ENCODE measurements around the gene CCT4. TPM values are rescaled to one million over a fixed set of nuclear protein-coding genes. Genes with fewer than 3 reads are reported as not detected.
"Not testable (repeated sequence)": the region's sequence is repeated elsewhere in the genome, so short reads cannot be mapped to it uniquely, and the experiment has no call there.

Gene CCT4
- total RNA-seq, 2 donors from 2014 or later: 96.8 to 110 TPM

- DNase-seq (no peak), ATAC-seq (peak in 1 of 2 donors; percentile 12)
- intact Hi-C loops (cut with DNase I): no loop called here
Measured at GRCh38 chr2:61887717-61888266, 664 bp downstream of the CCT4 start.

DNA sequence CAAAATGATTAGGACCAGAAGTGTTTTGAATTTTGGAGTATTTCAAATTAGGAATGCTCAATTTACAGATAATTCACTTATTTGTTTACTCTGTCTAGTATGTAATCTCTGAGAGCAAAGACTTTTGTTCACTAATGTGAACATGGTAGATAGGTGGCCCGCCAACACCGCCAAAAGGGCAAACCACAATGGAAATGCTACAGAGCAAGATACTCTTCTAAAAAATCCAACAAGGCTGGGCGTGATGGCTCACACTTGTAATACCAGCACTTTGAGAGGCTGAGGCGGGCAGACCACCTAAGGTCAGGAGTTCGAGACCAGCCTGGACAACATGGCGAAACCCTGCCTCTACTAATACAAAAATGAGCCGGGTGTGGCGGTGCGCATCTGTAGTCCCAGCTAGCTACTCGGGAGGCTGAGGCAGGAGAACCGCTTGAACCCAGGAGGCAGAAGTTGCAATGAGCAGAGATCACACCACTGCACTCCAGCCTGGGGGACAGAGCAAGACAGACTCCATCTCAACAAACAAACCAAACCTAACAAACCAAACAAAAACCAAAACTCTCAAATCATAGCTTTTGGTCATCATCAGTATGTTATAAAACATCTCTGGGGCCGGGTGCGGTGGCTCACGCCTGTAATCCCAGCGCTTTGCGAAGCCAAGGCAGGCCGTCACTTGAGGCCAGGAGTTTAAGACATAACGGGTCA lies 2.4 kb downstream of the CCT4 start:
- ATAC-seq: no peak
- no peak for DNase-seq
- intact Hi-C loops (cut with DNase I): no loop called here

GRCh38 chr2:61882850-61883249 lies 5.6 kb downstream of the CCT4 start:
- DNase-seq: no peak

DNA sequence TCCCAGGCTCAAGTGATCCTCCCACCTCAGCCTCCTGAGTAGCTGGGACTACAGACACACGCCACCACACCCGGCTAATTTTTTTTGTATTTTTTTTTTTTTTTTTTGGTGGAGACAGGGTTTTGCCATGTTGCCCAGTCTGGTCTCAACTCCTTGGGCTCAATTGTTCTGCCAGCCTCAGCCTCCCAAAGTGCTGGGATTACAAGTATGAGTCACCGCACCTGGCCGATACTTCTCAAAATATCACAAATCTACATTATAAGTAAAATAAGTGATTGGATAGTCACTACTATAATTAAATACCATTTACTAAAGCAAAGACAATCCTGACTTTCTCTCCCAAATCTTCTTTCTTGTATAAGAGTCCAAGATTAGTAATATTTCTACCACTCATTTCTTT lies 9.1 kb downstream of the CCT4 start:
- ATAC-seq; intact Hi-C loops (cut with DNase I); DNase-seq: not testable (repeated sequence)

More at GRCh38 chr2:61882850-61883249, 5.6 kb downstream of the CCT4 start:
- intact Hi-C loops (cut with DNase I): no loop called here
- ATAC-seq: no peak

DNA sequence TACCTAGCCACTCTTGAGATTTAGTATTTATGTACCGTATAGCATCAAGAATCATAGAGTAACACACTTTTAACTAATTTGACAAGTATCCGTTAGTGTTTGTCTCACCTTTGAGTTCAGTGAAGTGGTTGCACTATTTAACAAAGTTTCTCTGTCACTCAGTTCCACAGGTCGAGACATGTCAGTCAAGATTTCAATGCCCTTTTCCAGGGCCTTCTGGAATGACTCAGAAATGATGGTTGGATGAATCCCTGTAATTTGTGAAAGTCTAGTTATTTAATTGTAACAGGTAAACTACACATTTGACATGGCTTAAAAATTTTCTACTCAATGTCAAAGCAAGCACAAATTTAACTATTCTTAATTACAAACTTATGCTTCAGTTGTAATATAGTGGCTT lies 9.7 kb downstream of the CCT4 start:
- DNase-seq (no peak), ATAC-seq (no peak)
- intact Hi-C loops (cut with DNase I): no loop called here

GRCh38 chr2:61877571-61878245 lies 10.7 kb downstream of the CCT4 start:
- ATAC-seq: no peak
- no peak for DNase-seq
- intact Hi-C loops (cut with DNase I): no loop called here

GRCh38 chr2:61876400-61876799 lies 12.1 kb downstream of the CCT4 start:
- intact Hi-C loops (cut with DNase I): no loop called here
- ATAC-seq (no peak), DNase-seq (no peak)

- ATAC-seq; intact Hi-C loops (cut with DNase I); DNase-seq: not testable (repeated sequence)
Measured at GRCh38 chr2:61866482-61867089, 21.9 kb downstream of the CCT4 start.

DNA sequence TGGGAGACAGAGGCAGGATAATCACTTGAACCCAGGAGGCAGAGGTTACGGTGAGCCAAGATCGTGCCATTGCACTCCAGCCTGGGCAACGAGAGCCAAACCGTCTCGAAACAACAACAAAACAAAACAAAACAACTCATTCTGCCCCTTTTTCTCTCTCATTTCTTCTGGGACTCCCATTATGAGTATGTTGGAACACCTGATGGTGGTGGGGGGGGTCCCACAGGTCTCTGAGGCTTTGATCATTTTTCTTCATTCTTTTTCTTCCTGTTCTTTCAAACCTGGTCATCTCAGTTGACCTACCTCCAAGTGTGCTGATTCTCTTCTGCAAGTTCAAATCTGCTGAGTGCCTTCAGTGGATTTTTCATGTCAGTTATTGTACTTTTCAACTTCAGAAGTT lies 26.4 kb downstream of the CCT4 start:
- intact Hi-C loops (cut with DNase I): no loop called here
- DNase-seq: no peak
- ATAC-seq: no peak

DNA sequence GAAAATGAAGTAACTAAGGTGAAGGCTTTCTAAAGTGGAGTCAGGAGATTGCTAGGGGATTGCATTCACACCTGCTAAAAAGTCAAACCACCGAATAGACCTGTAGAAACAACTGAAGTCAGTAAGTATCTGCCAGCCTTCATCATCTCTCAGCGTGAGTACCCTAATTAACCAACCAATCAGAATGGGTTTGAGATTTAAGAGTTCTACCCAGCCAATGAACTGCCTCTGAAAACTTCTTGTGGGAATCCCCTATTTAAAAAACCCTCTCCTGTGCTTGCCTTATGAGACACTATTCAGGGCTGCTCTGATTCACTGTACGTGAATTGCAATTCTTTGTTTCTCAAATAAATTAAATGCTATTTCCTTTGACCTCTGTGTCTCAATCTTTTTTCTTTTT lies 31.2 kb downstream of the CCT4 start:
- no peak for DNase-seq
- intact Hi-C loops (cut with DNase I): loop anchor here in 1 of 2 donors (10.0 kb wide), 1 partner anchor 332 kb away; no protein-coding TSS in a partner anchor
- ATAC-seq: no peak

DNA sequence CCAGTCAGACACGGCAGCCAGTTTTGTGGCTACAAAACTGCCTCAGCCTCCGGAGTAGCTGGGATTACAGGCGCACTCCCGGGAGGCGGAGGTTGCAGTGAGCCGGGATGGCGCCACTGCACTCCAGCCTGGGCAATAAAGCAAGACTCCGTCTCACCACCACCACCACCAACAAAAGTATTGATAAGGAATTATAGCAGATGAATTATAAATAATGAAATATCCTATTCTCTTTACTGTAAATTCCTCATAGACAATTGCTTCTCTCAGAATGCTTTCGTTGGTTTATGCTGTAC lies 33.2 kb downstream of the CCT4 start:
- DNase-seq (peak; percentile 21), ATAC-seq (no peak)
- intact Hi-C loops (cut with DNase I): loop anchor here in 1 of 2 donors (10.0 kb wide), 1 partner anchor 330 kb away; no protein-coding TSS in a partner anchor

- DNase-seq (peak; percentile 90), ATAC-seq (peak; percentile 94 to 97)
- intact Hi-C loops (cut with DNase I): loop anchor here in 1 of 2 donors (10.0 kb wide), 1 partner anchor 330 kb away; no protein-coding TSS in a partner anchor
Measured at GRCh38 chr2:61854564-61855317, 33.7 kb downstream of the CCT4 start.

- intact Hi-C loops (cut with DNase I): loop anchor here in 1 of 2 donors (10.0 kb wide), 1 partner anchor 329 kb away; no protein-coding TSS in a partner anchor
- peak; percentile 94 for DNase-seq
- peak; percentile 96 to 97 for ATAC-seq
Measured at GRCh38 chr2:61853847-61854563, 34.5 kb downstream of the CCT4 start, which contains the start of gene FAM161A. Gene FAM161A, minus strand, starts transcription at chr2:61854060. Its CDS starts 19 bp downstream, at chr2:61854041.

GRCh38 chr2:61853086-61853846 lies 35.2 kb downstream of the CCT4 start:
- intact Hi-C loops (cut with DNase I): loop anchor here in 1 of 2 donors (10.0 kb wide), 1 partner anchor 328 kb away; no protein-coding TSS in a partner anchor
- peak; percentile 87 to 92 for ATAC-seq
- DNase-seq: peak; percentile 81

DNA sequence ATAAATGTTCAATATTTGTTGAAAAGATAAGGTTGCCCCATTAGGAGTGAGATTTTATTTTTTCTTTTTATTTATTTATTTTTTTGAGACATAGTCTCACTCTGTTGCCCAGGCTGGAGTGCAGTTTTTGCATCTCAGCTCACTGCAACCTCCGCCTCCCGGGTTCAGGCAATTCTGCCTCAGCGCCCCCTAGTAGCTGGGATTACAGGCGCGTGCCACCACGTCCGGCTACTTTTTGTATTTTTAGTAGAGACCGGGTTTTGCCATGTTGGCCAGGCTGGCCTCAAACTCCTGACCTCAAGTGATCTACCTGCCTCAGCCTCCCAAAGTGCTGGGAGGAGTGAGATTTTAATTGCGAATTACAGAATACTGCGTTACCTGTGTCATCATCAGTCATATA lies 37.2 kb downstream of the CCT4 start:
- intact Hi-C loops (cut with DNase I): loop anchor here in 1 of 2 donors (10.0 kb wide), 1 partner anchor 326 kb away; no protein-coding TSS in a partner anchor
- DNase-seq, ATAC-seq: not testable (repeated sequence)

GRCh38 chr2:61845320-61845719 lies 43.1 kb downstream of the CCT4 start:
- DNase-seq (no peak), ATAC-seq (no peak)
- intact Hi-C loops (cut with DNase I): no loop called here

GRCh38 chr2:61841286-61841685 lies 47.2 kb downstream of the CCT4 start:
- DNase-seq: no peak
- no peak for ATAC-seq
- intact Hi-C loops (cut with DNase I): no loop called here

DNA sequence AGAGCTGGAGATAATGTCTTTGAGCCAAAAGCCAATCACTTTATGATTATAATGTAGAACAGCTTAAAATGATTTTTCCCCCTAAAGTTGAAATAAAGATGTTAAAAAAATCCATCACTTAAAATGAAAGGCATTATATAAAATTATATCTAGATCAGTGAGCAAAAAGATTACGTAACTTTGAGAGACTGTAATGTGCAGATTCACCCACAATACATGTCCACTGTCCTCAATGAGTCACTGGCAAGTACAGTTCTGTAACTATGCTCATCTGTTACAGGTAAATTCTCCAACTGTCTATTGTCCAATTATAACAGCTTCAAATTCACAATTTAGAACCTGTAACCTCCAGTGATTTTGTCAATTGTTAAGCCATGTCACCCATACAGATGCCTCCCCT lies 53.6 kb downstream of the CCT4 start:
- intact Hi-C loops (cut with DNase I): no loop called here
- DNase-seq: no peak
- ATAC-seq: no peak

Data from left cardiac atrium (tissue), 4 donors.